Measurements from ENCODE around the gene UTS2B.
"Not testable (repeated sequence)": the region's sequence is repeated elsewhere in the genome, so short reads cannot be mapped to it uniquely, and the experiment has no call there.

UTS2B gene

GRCh38 chr3:191282251-191283185, 47.8 kb downstream of the UTS2B start:
- DNase-seq (ENCODE audit: low read depth in 2 of 3, low spot score in 2 of 3), result no peak

DNA sequence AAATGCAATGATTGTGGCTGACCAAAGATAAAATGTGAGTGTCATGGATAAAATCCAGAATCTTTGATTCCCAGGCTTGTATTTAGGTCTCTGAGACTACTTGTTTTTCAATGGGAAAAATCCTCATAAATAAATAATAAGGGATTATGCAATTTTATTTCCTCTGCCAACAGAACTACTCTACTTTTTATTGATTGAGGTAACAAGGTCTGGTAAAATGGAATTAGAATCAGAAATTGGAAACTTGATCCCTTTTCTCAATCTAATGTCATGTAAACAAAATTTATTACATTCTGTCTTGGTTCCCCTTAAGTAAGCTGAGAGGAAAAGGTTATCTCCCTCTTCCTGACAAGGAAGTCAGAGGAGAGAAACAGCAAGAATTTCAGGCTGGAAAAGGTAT, 49.4 kb downstream of the UTS2B start:
- DNase-seq (ENCODE audit: low read depth in 2 of 3, low spot score in 2 of 3), result no peak

- no peak for DNase-seq (ENCODE audit: low read depth in 2 of 3, low spot score in 2 of 3)
These were observed 50.2 kb downstream of the UTS2B start for GRCh38 chr3:191280111-191280510.

DNA sequence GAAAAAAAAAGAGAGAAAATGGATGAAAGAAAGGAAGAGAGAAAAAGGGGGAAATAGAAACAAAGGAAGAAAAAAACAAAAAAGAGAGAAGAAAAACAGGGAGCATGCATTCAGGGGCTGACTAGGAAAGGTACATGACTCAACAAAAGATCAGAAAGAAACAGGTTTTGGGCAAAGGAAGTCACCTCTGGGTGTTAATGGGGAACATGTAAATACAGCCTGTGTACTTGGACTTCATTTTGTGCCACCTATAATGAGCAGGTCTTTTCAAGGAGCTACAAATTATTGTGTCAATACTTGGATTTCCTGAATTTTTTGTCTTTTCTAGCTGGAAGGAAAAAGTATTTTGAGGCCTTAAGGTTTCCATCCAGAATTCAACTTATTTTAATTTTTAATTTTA, 54.6 kb downstream of the UTS2B start:
- DNase-seq (ENCODE audit: low read depth in 2 of 3, low spot score in 2 of 3), result no peak

DNA sequence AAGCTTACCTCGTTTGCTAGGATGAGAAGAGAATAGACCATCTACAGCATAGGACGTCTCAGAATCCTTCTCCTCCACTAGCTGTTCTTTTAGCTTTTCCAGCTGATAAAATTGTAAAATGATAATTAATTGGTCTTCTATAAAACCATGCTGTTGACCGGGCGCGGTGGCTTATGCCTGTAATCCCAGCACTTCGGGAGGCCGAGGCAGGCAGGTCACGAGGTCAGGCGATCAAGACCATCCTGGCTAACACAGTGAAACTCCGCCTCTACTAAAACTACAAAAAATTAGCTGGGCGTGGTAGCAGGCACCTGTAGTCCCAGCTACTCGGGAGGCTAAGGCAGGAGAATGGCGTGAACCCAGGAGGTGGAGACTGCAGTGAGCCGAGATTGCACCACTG, 55.1 kb downstream of the UTS2B start:
- DNase-seq (ENCODE audit: low read depth in 2 of 3, low spot score in 2 of 3), result not testable (repeated sequence)

GRCh38 chr3:191269289-191270085, 60.8 kb downstream of the UTS2B start:
- DNase-seq (ENCODE audit: low read depth in 2 of 3, low spot score in 2 of 3), result no peak

DNA sequence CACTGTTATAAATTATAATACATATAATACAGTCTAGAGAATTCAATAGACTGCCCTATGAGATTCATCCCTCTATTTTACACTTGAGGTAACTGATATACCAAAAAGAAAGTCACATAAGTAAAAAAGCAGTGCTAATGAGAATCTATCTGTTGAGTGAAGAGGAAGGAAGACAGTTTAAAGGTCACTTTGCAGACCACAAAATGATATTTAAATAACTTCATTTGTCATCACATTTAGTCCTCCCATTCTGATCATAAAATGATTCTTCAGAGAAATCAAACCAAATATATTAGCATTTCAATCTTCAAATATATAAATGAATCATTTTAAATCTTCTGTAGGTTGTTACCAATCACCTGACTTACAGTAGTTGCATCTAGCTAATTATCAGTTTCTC, 61.6 kb downstream of the UTS2B start:
- no peak for DNase-seq (ENCODE audit: low read depth in 2 of 3, low spot score in 2 of 3)

DNA sequence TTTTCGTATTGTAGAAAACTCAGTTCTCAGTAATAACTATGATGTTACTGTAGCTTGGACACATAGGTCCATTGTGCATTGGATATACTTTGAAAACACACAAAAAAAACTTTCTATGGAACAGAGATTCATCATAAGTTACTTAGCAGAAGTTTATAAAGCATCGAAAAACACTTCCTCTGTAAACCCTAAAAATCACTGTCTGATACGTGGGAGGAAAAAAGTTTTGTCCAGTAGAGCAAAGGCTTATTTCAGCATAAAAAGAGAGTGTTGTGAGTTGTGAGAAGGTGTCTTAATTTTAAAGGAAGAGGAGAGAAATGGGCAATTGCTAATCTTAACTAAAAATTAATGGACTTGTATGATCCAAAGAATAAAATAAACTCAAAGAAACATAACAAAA, 66.5 kb downstream of the UTS2B start:
- no peak for DNase-seq (ENCODE audit: low read depth in 2 of 3, low spot score in 2 of 3)

- no peak for DNase-seq (ENCODE audit: low read depth in 2 of 3, low spot score in 2 of 3)
These were observed 67.0 kb downstream of the UTS2B start for GRCh38 chr3:191263365-191263764.

GRCh38 chr3:191262650-191263049, 67.7 kb downstream of the UTS2B start:
- DNase-seq (ENCODE audit: low read depth in 2 of 3, low spot score in 2 of 3), result no peak

DNA sequence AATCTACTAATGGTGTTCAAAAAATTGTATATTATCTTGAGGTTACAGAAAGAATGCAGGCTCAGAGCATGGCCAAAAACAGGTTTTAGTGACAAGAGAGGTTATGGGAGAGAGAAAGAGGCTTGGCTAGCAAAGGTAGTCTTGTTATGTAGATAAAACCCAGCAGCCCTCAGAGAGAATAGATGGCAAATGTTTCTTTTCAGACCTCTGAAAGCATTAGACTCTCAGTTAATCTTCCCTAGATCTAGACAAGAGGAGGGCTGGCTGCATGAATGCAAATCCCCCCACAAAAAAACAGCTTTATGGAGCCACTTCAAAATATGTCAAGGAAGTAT, 69.1 kb downstream of the UTS2B start:
- no peak for DNase-seq (ENCODE audit: low read depth in 2 of 3, low spot score in 2 of 3)

DNA sequence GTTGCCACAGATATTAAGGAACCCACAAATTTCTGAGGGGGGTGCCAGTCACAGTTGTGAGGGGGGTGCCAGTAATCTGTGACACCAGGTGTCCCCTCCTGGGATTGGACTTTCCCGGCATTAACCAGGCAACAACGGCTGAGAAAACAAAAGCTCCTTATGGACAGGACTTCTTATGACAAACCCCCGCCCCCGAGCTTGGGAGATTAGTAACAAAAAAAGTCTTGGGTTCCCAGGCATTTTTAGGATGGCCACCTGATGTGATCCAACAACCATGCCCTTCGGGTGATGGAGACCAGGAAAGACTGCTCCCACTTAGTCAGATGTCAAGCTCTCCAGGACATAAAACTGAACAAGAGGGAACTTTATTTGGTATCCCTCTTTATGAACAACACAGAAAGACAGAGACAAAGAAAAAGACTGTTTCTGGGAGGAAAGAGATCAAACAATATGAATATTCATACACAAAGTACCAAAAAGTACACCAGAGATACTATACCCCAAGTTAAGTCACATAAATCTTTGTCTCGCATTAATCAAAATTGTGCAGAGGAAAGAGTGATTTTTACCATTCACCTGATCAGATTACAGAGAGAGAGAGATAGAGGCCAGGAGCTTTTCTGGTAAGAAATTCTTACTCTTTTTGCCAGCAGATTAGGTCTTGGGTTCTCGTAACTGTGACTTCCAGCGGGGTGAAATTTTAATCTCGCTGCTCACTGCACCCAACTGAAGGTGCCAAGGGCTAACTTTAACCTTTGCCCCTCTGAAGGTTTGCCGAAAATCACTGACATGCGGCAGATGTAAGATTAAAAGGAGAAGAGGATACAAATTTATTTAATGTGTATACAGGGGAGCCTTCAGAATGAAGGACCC, 69.7 kb downstream of the UTS2B start:
- no peak for DNase-seq (ENCODE audit: low read depth in 2 of 3, low spot score in 2 of 3)

- no peak for DNase-seq (ENCODE audit: low read depth in 2 of 3, low spot score in 2 of 3)
These were observed 70.8 kb downstream of the UTS2B start for GRCh38 chr3:191259486-191259885.

DNA sequence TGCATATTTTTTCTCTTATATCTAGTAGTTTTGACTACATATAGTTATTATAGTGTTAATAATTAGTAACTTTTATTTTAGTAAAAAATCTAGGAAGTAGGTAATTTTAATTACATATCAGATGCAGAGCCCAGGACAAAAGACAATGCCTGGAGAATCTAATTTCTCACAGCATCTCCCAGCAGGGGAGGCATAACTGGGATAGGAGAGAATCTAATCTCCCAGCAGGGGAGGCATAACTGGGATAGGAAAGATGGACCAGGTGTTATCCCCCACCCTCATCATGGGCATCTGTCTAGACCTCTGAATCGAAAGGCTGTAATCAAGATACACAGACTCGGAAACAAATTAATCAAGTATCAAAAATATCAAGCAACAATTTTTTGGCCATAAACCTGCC, 73.0 kb downstream of the UTS2B start:
- DNase-seq (ENCODE audit: low read depth in 2 of 3, low spot score in 2 of 3), result no peak

- DNase-seq (ENCODE audit: low read depth in 2 of 3, low spot score in 2 of 3), result no peak
These were observed 73.9 kb downstream of the UTS2B start for GRCh38 chr3:191256405-191256804.

DNA sequence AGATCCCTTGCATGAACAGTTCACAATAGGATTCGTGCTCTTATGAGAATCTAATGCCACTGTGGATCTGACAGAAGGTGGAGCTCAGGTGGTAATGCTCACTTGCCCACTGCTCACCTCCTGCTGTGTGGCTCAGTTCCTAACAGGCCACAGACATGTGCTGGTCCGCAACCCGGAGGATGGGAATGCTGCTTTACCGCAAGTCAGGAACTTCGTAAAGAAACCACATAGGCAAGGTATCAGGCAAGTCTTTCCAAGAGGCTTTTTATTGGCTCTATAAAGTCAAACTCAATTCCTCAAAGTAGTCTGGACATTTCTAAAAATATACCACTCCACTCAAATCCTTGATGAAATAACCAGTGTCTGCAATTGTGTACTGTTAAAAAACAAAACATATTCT, 75.2 kb downstream of the UTS2B start:
- no peak for DNase-seq (ENCODE audit: low read depth in 2 of 3, low spot score in 2 of 3)

- no peak for DNase-seq (ENCODE audit: low read depth in 2 of 3, low spot score in 2 of 3)
These were observed 76.0 kb downstream of the UTS2B start for GRCh38 chr3:191254098-191254873.

- no peak for DNase-seq (ENCODE audit: low read depth in 2 of 3, low spot score in 2 of 3)
These were observed 77.1 kb downstream of the UTS2B start for GRCh38 chr3:191253089-191253799.

- no peak for DNase-seq (ENCODE audit: low read depth in 2 of 3, low spot score in 2 of 3)
These were observed 83.7 kb downstream of the UTS2B start for GRCh38 chr3:191246630-191247029.

GRCh38 chr3:191246034-191246433, 84.3 kb downstream of the UTS2B start:
- DNase-seq (ENCODE audit: low read depth in 2 of 3, low spot score in 2 of 3), result not testable (repeated sequence)

Measured in activated CD8-positive, alpha-beta memory T cell treated with anti-CD3 and anti-CD28 coated beads for 48 hours (primary cell).